Ishikawa (cell line): ENCODE data around the gene USP6NL.

Source experiments
- CREB1 ChIP-seq: IDR thresholded peaks from 2 replicates; pipeline ENCODE4 v1.6.1; 2012; ENCODE audit warnings: low read depth
- EP300 ChIP-seq: IDR thresholded peaks from 2 replicates; pipeline ENCODE4 v1.6.1; 2012; ENCODE audit warnings: borderline replicate concordance
- FOXM1 ChIP-seq: IDR thresholded peaks from 2 replicates; pipeline ENCODE4 v1.6.1; 2012; ENCODE audit warnings: low read depth, borderline replicate concordance
- TEAD4 ChIP-seq: IDR thresholded peaks from 2 replicates; pipeline ENCODE4 v1.6.1; 2012
- YY1 ChIP-seq: IDR thresholded peaks from 2 replicates; pipeline ENCODE4 v1.6.1; 2012; ENCODE audit warnings: low read depth
- TF ChIP-seq, protein P1 (sequence below): IDR thresholded peaks from 2 replicates; pipeline ENCODE4 v1.6.1; 2012; ENCODE audit warnings: low read depth, mild to moderate bottlenecking

DNA sequence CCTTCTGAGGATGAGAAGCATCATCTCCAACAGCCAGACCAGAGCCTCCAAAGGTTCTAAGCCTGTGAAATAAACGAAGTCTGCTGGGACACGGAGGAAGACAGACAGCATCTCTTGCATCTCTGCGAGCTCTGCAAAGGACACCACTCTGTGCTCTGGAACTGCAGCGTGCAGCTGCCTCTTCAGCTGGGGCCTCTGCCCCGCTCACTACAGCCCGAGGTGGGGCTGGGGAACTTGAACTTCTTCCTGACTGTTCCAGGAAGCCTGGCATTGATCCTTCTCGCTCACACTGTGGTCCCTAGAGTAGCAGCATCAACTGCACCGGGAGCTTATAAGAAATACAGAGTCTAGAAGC is 163.3 kb downstream of the USP6NL start:
- TF ChIP-seq EP300 (no peak), CREB1 (no peak), YY1 (no peak), TEAD4 (no peak), FOXM1 (no peak)
- TF ChIP-seq, protein P1, sequence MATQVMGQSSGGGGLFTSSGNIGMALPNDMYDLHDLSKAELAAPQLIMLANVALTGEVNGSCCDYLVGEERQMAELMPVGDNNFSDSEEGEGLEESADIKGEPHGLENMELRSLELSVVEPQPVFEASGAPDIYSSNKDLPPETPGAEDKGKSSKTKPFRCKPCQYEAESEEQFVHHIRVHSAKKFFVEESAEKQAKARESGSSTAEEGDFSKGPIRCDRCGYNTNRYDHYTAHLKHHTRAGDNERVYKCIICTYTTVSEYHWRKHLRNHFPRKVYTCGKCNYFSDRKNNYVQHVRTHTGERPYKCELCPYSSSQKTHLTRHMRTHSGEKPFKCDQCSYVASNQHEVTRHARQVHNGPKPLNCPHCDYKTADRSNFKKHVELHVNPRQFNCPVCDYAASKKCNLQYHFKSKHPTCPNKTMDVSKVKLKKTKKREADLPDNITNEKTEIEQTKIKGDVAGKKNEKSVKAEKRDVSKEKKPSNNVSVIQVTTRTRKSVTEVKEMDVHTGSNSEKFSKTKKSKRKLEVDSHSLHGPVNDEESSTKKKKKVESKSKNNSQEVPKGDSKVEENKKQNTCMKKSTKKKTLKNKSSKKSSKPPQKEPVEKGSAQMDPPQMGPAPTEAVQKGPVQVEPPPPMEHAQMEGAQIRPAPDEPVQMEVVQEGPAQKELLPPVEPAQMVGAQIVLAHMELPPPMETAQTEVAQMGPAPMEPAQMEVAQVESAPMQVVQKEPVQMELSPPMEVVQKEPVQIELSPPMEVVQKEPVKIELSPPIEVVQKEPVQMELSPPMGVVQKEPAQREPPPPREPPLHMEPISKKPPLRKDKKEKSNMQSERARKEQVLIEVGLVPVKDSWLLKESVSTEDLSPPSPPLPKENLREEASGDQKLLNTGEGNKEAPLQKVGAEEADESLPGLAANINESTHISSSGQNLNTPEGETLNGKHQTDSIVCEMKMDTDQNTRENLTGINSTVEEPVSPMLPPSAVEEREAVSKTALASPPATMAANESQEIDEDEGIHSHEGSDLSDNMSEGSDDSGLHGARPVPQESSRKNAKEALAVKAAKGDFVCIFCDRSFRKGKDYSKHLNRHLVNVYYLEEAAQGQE, result no peak
